Measurements from ENCODE around the gene LGALS9. TPM values are rescaled to one million over a fixed set of nuclear protein-coding genes. Genes with fewer than 3 reads are reported as not detected.
"Not testable (repeated sequence)": the region's sequence is repeated elsewhere in the genome, so short reads cannot be mapped to it uniquely, and the experiment has no call there.

Gene LGALS9
- total and polyA plus RNA-seq, 4 donors, result 19.8 to 228 (median 116) TPM

- H3K27ac ChIP-seq (ENCODE audit: low read depth in 1 of 2, low read length in 1 of 2), result no peak overlapping the region
- peaks cover 0 to 25% (median 9%) of the 10 kb centered on the region in 5 donors for H3K4me1 ChIP-seq (ENCODE audit: control insufficient read depth in 5 of 5, insufficient read depth in 5 of 5, low read length in 5 of 5)
- H3K4me3 ChIP-seq, result no peak overlapping the region
- no peak for TF ChIP-seq CTCF (IDR thresholded peaks at IDR 0.05; ENCODE audit: control extremely low read depth, extremely low read depth)
- 88 to 97% methylated on average over 1 of the region's 1 CpG for WGBS, 2 donors
- no peak for ATAC-seq (ENCODE audit: insufficient read depth, low FRiP score)
- H3K9ac ChIP-seq (ENCODE audit: insufficient read depth in 1 of 2, low read length in 2 of 2), result no peak overlapping the region
- no peaks in the 10 kb centered on the region for H3K27me3 ChIP-seq (ENCODE audit: control insufficient read depth in 3 of 3, insufficient read depth in 3 of 3, low read length in 2 of 3)
- DNase-seq, result peak in 1 of 3 donors; percentile 19
- no peaks in the 10 kb centered on the region for H3K9me3 ChIP-seq (ENCODE audit: control insufficient read depth in 4 of 4, insufficient read depth in 3 of 4, low read length in 3 of 4)
- H3K36me3 ChIP-seq (ENCODE audit: control insufficient read depth in 4 of 4, insufficient read depth in 4 of 4, low read length in 4 of 4), result peaks cover 0 to 3% (median 0%) of the 10 kb centered on the region in 4 donors
Observed at GRCh38 chr17:27634026-27634335, 3.0 kb downstream of the LGALS9 start.

- Histone ChIP-seq H3K9me3 (ENCODE audit: control insufficient read depth in 4 of 4, insufficient read depth in 3 of 4, low read length in 3 of 4) (no peaks in the 10 kb centered on the region), H3K27me3 (ENCODE audit: control insufficient read depth in 3 of 3, insufficient read depth in 3 of 3, low read length in 2 of 3) (no peaks in the 10 kb centered on the region), H3K4me1 (ENCODE audit: control insufficient read depth in 5 of 5, insufficient read depth in 5 of 5, low read length in 5 of 5) (peaks cover 0 to 25% (median 9%) of the 10 kb centered on the region in 5 donors), H3K9ac (ENCODE audit: insufficient read depth in 1 of 2, low read length in 2 of 2) (no peak overlapping the region), H3K27ac (ENCODE audit: low read depth in 1 of 2, low read length in 1 of 2) (no peak overlapping the region), H3K4me3 (no peak overlapping the region), H3K36me3 (ENCODE audit: control insufficient read depth in 4 of 4, insufficient read depth in 4 of 4, low read length in 4 of 4) (peaks cover 0 to 6% (median 0%) of the 10 kb centered on the region in 4 donors)
- no peak for TF ChIP-seq CTCF (IDR thresholded peaks at IDR 0.05; ENCODE audit: control extremely low read depth, extremely low read depth)
- DNase-seq (no peak), ATAC-seq (ENCODE audit: insufficient read depth, low FRiP score) (no peak)
- 94% methylated on average over 2 of the region's 2 CpGs for WGBS, 2 donors
Observed at GRCh38 chr17:27634776-27635175, 3.8 kb downstream of the LGALS9 start.

- ATAC-seq (ENCODE audit: insufficient read depth, low FRiP score) (no peak), DNase-seq (peak in 2 of 3 donors; percentile 6 to 9)
- H3K36me3 ChIP-seq (ENCODE audit: control insufficient read depth in 4 of 4, insufficient read depth in 4 of 4, low read length in 4 of 4), result peaks cover 0 to 7% (median 0%) of the 10 kb centered on the region in 4 donors
- H3K4me1 ChIP-seq (ENCODE audit: control insufficient read depth in 5 of 5, insufficient read depth in 5 of 5, low read length in 5 of 5), result peaks cover 0 to 25% (median 9%) of the 10 kb centered on the region in 5 donors
- TF ChIP-seq CTCF (IDR thresholded peaks at IDR 0.05; ENCODE audit: control extremely low read depth, extremely low read depth), result no peak
- no peak overlapping the region for H3K9ac ChIP-seq (ENCODE audit: insufficient read depth in 1 of 2, low read length in 2 of 2)
- no peak overlapping the region for H3K27ac ChIP-seq (ENCODE audit: low read depth in 1 of 2, low read length in 1 of 2)
- no peaks in the 10 kb centered on the region for H3K27me3 ChIP-seq (ENCODE audit: control insufficient read depth in 3 of 3, insufficient read depth in 3 of 3, low read length in 2 of 3)
- H3K9me3 ChIP-seq (ENCODE audit: control insufficient read depth in 4 of 4, insufficient read depth in 3 of 4, low read length in 3 of 4), result no peaks in the 10 kb centered on the region
- H3K4me3 ChIP-seq, result no peak overlapping the region
- WGBS, 2 donors, result 46 to 72% methylated on average over 6 of the region's 6 CpGs
Observed at GRCh38 chr17:27635275-27635823, 4.4 kb downstream of the LGALS9 start.

GRCh38 chr17:27636005-27636520 is 5.1 kb downstream of the LGALS9 start:
- H3K27ac ChIP-seq (ENCODE audit: low read depth in 1 of 2, low read length in 1 of 2), result not testable (repeated sequence)
- H3K4me1 ChIP-seq (ENCODE audit: control insufficient read depth in 5 of 5, insufficient read depth in 5 of 5, low read length in 5 of 5), result peaks cover 0 to 24% (median 9%) of the 10 kb centered on the region in 5 donors
- 73 to 82% methylated on average over 3 of the region's 3 CpGs for WGBS, 2 donors

GRCh38 chr17:27637818-27638217 is 6.8 kb downstream of the LGALS9 start:
- H3K27me3 ChIP-seq (ENCODE audit: control insufficient read depth in 3 of 3, insufficient read depth in 3 of 3, low read length in 2 of 3); H3K9me3 ChIP-seq (ENCODE audit: control insufficient read depth in 4 of 4, insufficient read depth in 3 of 4, low read length in 3 of 4); DNase-seq; H3K4me3 ChIP-seq; H3K27ac ChIP-seq (ENCODE audit: low read depth in 1 of 2, low read length in 1 of 2); ATAC-seq (ENCODE audit: insufficient read depth, low FRiP score); H3K9ac ChIP-seq (ENCODE audit: insufficient read depth in 1 of 2, low read length in 2 of 2); H3K36me3 ChIP-seq (ENCODE audit: control insufficient read depth in 4 of 4, insufficient read depth in 4 of 4, low read length in 4 of 4): not testable (repeated sequence)
- H3K4me1 ChIP-seq (ENCODE audit: control insufficient read depth in 5 of 5, insufficient read depth in 5 of 5, low read length in 5 of 5), result peaks cover 0 to 12% (median 9%) of the 10 kb centered on the region in 5 donors
- whole genome bisulfite sequencing, 2 donors, result 92 to 98% methylated on average over 7 of the region's 7 CpGs

More at GRCh38 chr17:27636005-27636520, 5.1 kb downstream of the LGALS9 start:
- not testable (repeated sequence) for ATAC-seq (ENCODE audit: insufficient read depth, low FRiP score); H3K4me3 ChIP-seq; H3K27me3 ChIP-seq (ENCODE audit: control insufficient read depth in 3 of 3, insufficient read depth in 3 of 3, low read length in 2 of 3); H3K36me3 ChIP-seq (ENCODE audit: control insufficient read depth in 4 of 4, insufficient read depth in 4 of 4, low read length in 4 of 4); DNase-seq; H3K9ac ChIP-seq (ENCODE audit: insufficient read depth in 1 of 2, low read length in 2 of 2); H3K9me3 ChIP-seq (ENCODE audit: control insufficient read depth in 4 of 4, insufficient read depth in 3 of 4, low read length in 3 of 4)

- H3K27ac ChIP-seq (ENCODE audit: low read depth in 1 of 2, low read length in 1 of 2); H3K4me3 ChIP-seq; DNase-seq; H3K4me1 ChIP-seq (ENCODE audit: control insufficient read depth in 5 of 5, insufficient read depth in 5 of 5, low read length in 5 of 5); H3K36me3 ChIP-seq (ENCODE audit: control insufficient read depth in 4 of 4, insufficient read depth in 4 of 4, low read length in 4 of 4); H3K9me3 ChIP-seq (ENCODE audit: control insufficient read depth in 4 of 4, insufficient read depth in 3 of 4, low read length in 3 of 4); H3K27me3 ChIP-seq (ENCODE audit: control insufficient read depth in 3 of 3, insufficient read depth in 3 of 3, low read length in 2 of 3); H3K9ac ChIP-seq (ENCODE audit: insufficient read depth in 1 of 2, low read length in 2 of 2): not testable (repeated sequence)
- peak; percentile 46 for ATAC-seq (ENCODE audit: insufficient read depth, low FRiP score)
- 47 to 69% methylated on average over 1 of the region's 5 CpGs for WGBS, 2 donors
Observed at GRCh38 chr17:27638415-27638914, 7.5 kb downstream of the LGALS9 start.

All from lung (tissue), 12 donors.